ENCODE results near the gene STON2. TPM values are rescaled to one million over a fixed set of nuclear protein-coding genes. Genes with fewer than 3 reads are reported as not detected.
A peak's percentile ranks its signal among the peaks of the same experiment; 100 is the strongest.

Gene STON2
- 1 to 10 TPM in 1 of 2 donors, under 1 TPM in 1; 0.64 to 1.5 TPM for total RNA-seq

GRCh38 chr14:81400202-81400678, at the start of gene STON2:
TSS of gene STON2 (minus strand) at chr14:81400324. CDS start at chr14:81398382, 1,942 bp downstream.
- H3K9me3 Mint-ChIP-seq = peaks cover 8% of the 10 kb centered on the region
- no peaks in the 10 kb centered on the region for H3K36me3 Mint-ChIP-seq (ENCODE audit: low read depth)
- H3K27me3 Mint-ChIP-seq = peaks cover 12% of the 10 kb centered on the region
- peak within 1 kb of the TSS; percentile 28 for H3K4me3 Mint-ChIP-seq
- peaks cover 15% of the 10 kb centered on the region for H3K4me1 Mint-ChIP-seq
- H3K27ac Mint-ChIP-seq = peak within 1 kb of the TSS; percentile 61
- peak; percentile 73 for ATAC-seq (replicated peaks)

- Mint-ChIP-seq H3K4me1 (no peaks in the 10 kb centered on the region), H3K36me3 (ENCODE audit: low read depth) (no peaks in the 10 kb centered on the region), H3K27me3 (peaks cover 5% of the 10 kb centered on the region), H3K4me3 (no peak overlapping the region), H3K27ac (no peak overlapping the region), H3K9me3 (no peaks in the 10 kb centered on the region)
- ATAC-seq (replicated peaks) = no peak
These were observed 49.5 kb upstream of the STON2 start for GRCh38 chr14:81449576-81449975.

- H3K27ac Mint-ChIP-seq = no peak overlapping the region
- H3K27me3 Mint-ChIP-seq = peaks cover 9% of the 10 kb centered on the region
- no peaks in the 10 kb centered on the region for H3K36me3 Mint-ChIP-seq (ENCODE audit: low read depth)
- ATAC-seq (replicated peaks) = no peak
- H3K4me1 Mint-ChIP-seq = no peaks in the 10 kb centered on the region
- no peaks in the 10 kb centered on the region for H3K9me3 Mint-ChIP-seq
- no peak overlapping the region for H3K4me3 Mint-ChIP-seq
These were observed 49.0 kb upstream of the STON2 start for GRCh38 chr14:81449114-81449513.

GRCh38 chr14:81447021-81447764, 47.1 kb upstream of the STON2 start:
- Mint-ChIP-seq H3K4me1 (no peaks in the 10 kb centered on the region), H3K27me3 (peaks cover 22% of the 10 kb centered on the region), H3K9me3 (no peaks in the 10 kb centered on the region), H3K4me3 (no peak overlapping the region), H3K36me3 (ENCODE audit: low read depth) (no peaks in the 10 kb centered on the region), H3K27ac (no peak overlapping the region)
- ATAC-seq (replicated peaks) = no peak

GRCh38 chr14:81446279-81447007, 46.3 kb upstream of the STON2 start:
- Mint-ChIP-seq H3K27ac (no peak overlapping the region), H3K4me3 (no peak overlapping the region), H3K9me3 (no peaks in the 10 kb centered on the region), H3K4me1 (no peaks in the 10 kb centered on the region), H3K36me3 (ENCODE audit: low read depth) (no peaks in the 10 kb centered on the region), H3K27me3 (peaks cover 26% of the 10 kb centered on the region)
- ATAC-seq (replicated peaks) = no peak

- Mint-ChIP-seq H3K4me1 (peaks cover 8% of the 10 kb centered on the region), H3K9me3 (no peaks in the 10 kb centered on the region), H3K27ac (no peak overlapping the region), H3K4me3 (no peak overlapping the region), H3K36me3 (ENCODE audit: low read depth) (no peaks in the 10 kb centered on the region), H3K27me3 (peaks cover 61% of the 10 kb centered on the region)
- no peak for ATAC-seq (replicated peaks)
These were observed 41.6 kb upstream of the STON2 start for GRCh38 chr14:81441626-81442134.

GRCh38 chr14:81440041-81440440, 39.9 kb upstream of the STON2 start:
- peaks cover 12% of the 10 kb centered on the region for H3K4me1 Mint-ChIP-seq
- no peaks in the 10 kb centered on the region for H3K9me3 Mint-ChIP-seq
- no peak overlapping the region for H3K27ac Mint-ChIP-seq
- peaks cover 67% of the 10 kb centered on the region for H3K27me3 Mint-ChIP-seq
- ATAC-seq (replicated peaks) = no peak
- no peaks in the 10 kb centered on the region for H3K36me3 Mint-ChIP-seq (ENCODE audit: low read depth)
- no peak overlapping the region for H3K4me3 Mint-ChIP-seq

GRCh38 chr14:81437244-81437643, 37.1 kb upstream of the STON2 start:
- no peak for ATAC-seq (replicated peaks)
- H3K27ac Mint-ChIP-seq = no peak overlapping the region
- no peaks in the 10 kb centered on the region for H3K36me3 Mint-ChIP-seq (ENCODE audit: low read depth)
- H3K27me3 Mint-ChIP-seq = peaks cover 74% of the 10 kb centered on the region
- no peaks in the 10 kb centered on the region for H3K9me3 Mint-ChIP-seq
- H3K4me1 Mint-ChIP-seq = peaks cover 12% of the 10 kb centered on the region
- H3K4me3 Mint-ChIP-seq = peak overlapping the region; percentile 70

GRCh38 chr14:81436296-81437138, 36.4 kb upstream of the STON2 start:
- Mint-ChIP-seq H3K27ac (no peak overlapping the region), H3K36me3 (ENCODE audit: low read depth) (no peaks in the 10 kb centered on the region), H3K27me3 (peaks cover 73% of the 10 kb centered on the region), H3K4me3 (peak overlapping the region; percentile 70), H3K4me1 (peaks cover 12% of the 10 kb centered on the region), H3K9me3 (no peaks in the 10 kb centered on the region)
- ATAC-seq (replicated peaks) = peak; percentile 90

- peak; percentile 40 for ATAC-seq (replicated peaks)
- H3K4me3 Mint-ChIP-seq = peak overlapping the region; percentile 80
- H3K4me1 Mint-ChIP-seq = peaks cover 12% of the 10 kb centered on the region
- H3K27ac Mint-ChIP-seq = no peak overlapping the region
- H3K27me3 Mint-ChIP-seq = peaks cover 65% of the 10 kb centered on the region
- no peaks in the 10 kb centered on the region for H3K36me3 Mint-ChIP-seq (ENCODE audit: low read depth)
- no peaks in the 10 kb centered on the region for H3K9me3 Mint-ChIP-seq
These were observed 35.5 kb upstream of the STON2 start for GRCh38 chr14:81435391-81436295.

GRCh38 chr14:81435048-81435390, 34.9 kb upstream of the STON2 start:
- Mint-ChIP-seq H3K4me1 (peaks cover 12% of the 10 kb centered on the region), H3K27ac (no peak overlapping the region), H3K27me3 (peaks cover 62% of the 10 kb centered on the region), H3K4me3 (peak overlapping the region; percentile 80), H3K9me3 (no peaks in the 10 kb centered on the region), H3K36me3 (ENCODE audit: low read depth) (no peaks in the 10 kb centered on the region)
- no peak for ATAC-seq (replicated peaks)

GRCh38 chr14:81434230-81434629, 34.1 kb upstream of the STON2 start:
- Mint-ChIP-seq H3K27me3 (peaks cover 60% of the 10 kb centered on the region), H3K4me3 (no peak overlapping the region), H3K27ac (no peak overlapping the region), H3K9me3 (no peaks in the 10 kb centered on the region), H3K36me3 (ENCODE audit: low read depth) (no peaks in the 10 kb centered on the region), H3K4me1 (peaks cover 12% of the 10 kb centered on the region)
- no peak for ATAC-seq (replicated peaks)

GRCh38 chr14:81433378-81433777, 33.3 kb upstream of the STON2 start:
- Mint-ChIP-seq H3K4me1 (peaks cover 12% of the 10 kb centered on the region), H3K4me3 (no peak overlapping the region), H3K9me3 (no peaks in the 10 kb centered on the region), H3K27me3 (peaks cover 56% of the 10 kb centered on the region), H3K27ac (no peak overlapping the region), H3K36me3 (ENCODE audit: low read depth) (no peaks in the 10 kb centered on the region)
- no peak for ATAC-seq (replicated peaks)

Data from activated T-helper 17 cell treated with anti-CD3 and anti-CD28 coated beads, Interleukin-2, amount 50 U/mL, for 72 hours (primary cell).